Endothelial cell (in vitro differentiated cells): ENCODE measurements around the gene BAG1. TPM values are rescaled to one million over a fixed set of nuclear protein-coding genes. Genes with fewer than 3 reads are reported as not detected.

Source experiments
- DNase-seq: peaks from one replicate; pipeline ENCODE4 v3.0.0; 2021; ENCODE audit warnings: low spot score
- H3K27ac Mint-ChIP-seq: one replicate; pipeline ENCODE4 v1.8.0; 2021; ENCODE audit warnings: mixed read lengths, inconsistent platforms; ENCODE audit not compliant: unreplicated experiment
- H3K27me3 Mint-ChIP-seq: one replicate; pipeline ENCODE4 v1.8.0; 2021; ENCODE audit warnings: mild to moderate bottlenecking, moderate library complexity, mixed read lengths, inconsistent platforms; ENCODE audit not compliant: unreplicated experiment
- H3K36me3 Mint-ChIP-seq: one replicate; pipeline ENCODE4 v1.8.0; 2021; ENCODE audit warnings: mild to moderate bottlenecking, low read depth, mixed read lengths, inconsistent platforms; ENCODE audit not compliant: unreplicated experiment
- H3K4me1 Mint-ChIP-seq: one replicate; pipeline ENCODE4 v1.8.0; 2021; ENCODE audit warnings: mild to moderate bottlenecking, mixed read lengths, inconsistent platforms; ENCODE audit not compliant: unreplicated experiment
- H3K4me3 Mint-ChIP-seq: one replicate; pipeline ENCODE4 v1.8.0; 2021; ENCODE audit warnings: mild to moderate bottlenecking, mixed read lengths, inconsistent platforms; ENCODE audit not compliant: unreplicated experiment
- H3K9me3 Mint-ChIP-seq: one replicate; pipeline ENCODE4 v1.8.0; 2021; ENCODE audit warnings: mixed read lengths, inconsistent platforms; ENCODE audit not compliant: unreplicated experiment
- CTCF ChIP-seq: fragments of 200-600 bp; sonication (generic); IDR thresholded peaks from one replicate; pipeline ENCODE4 v1.5.0; 2021; ENCODE audit warnings: antibody characterized with exemption; ENCODE audit not compliant: unreplicated experiment
- total RNA-seq: library from RNA; stranded (reverse); fragmentation: NEBNext Ultra II Directional; extraction: Animal tissue kit (Norgen Biotek cat#: 25700); gene quantifications from one replicate; pipeline ENCODE4 v1.2.1, GENCODE V29; 2021; ENCODE audit not compliant: unreplicated experiment

BAG1 gene
- total RNA-seq, 1 donor from 2014 or later = 61.5 TPM

- peak overlapping the region; percentile 53 for H3K27ac Mint-ChIP-seq
- peaks cover 2% of the 10 kb centered on the region for H3K27me3 Mint-ChIP-seq
- TF ChIP-seq CTCF = no peak
- no peaks in the 10 kb centered on the region for H3K4me1 Mint-ChIP-seq
- H3K36me3 Mint-ChIP-seq = peaks cover 6% of the 10 kb centered on the region
- H3K9me3 Mint-ChIP-seq = no peaks in the 10 kb centered on the region
- no peak overlapping the region for H3K4me3 Mint-ChIP-seq
- no peak for DNase-seq
These were observed 23.2 kb downstream of the BAG1 start for GRCh38 chr9:33241298-33241697.

GRCh38 chr9:33239921-33240320 is 24.6 kb downstream of the BAG1 start, which contains the start of gene SPINK4:
TSS of gene SPINK4 (plus strand) at chr9:33240167. CDS start at chr9:33240209, 42 bp downstream.
- H3K27me3 Mint-ChIP-seq = peaks cover 2% of the 10 kb centered on the region
- H3K36me3 Mint-ChIP-seq = peaks cover 6% of the 10 kb centered on the region
- peak within 1 kb of the TSS; percentile 53 for H3K27ac Mint-ChIP-seq
- no peaks in the 10 kb centered on the region for H3K4me1 Mint-ChIP-seq
- no peak for DNase-seq
- no peak for TF ChIP-seq CTCF
- H3K4me3 Mint-ChIP-seq = peak within 1 kb of the TSS; percentile 5
- no peaks in the 10 kb centered on the region for H3K9me3 Mint-ChIP-seq

DNA sequence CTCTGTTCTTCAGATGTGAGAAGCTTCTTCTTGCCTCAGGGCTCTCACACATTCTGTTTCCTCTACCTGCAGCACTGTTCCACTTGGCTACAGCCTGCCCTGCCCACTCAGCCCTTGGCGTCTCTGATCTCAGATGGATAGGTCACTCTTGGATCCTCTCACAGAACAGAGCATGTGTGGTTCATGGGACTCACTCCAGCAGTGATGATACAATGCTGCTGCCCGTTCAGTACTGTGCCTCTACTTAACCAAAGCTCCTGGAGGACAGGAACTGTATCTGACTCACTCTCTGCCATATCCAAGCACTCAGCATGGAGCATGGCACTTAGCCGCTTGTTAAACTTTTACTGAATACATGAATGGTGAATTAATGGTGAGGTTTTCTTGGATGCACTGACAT is 27.9 kb downstream of the BAG1 start:
- TF ChIP-seq CTCF = no peak
- Mint-ChIP-seq H3K4me3 (no peak overlapping the region), H3K27me3 (peaks cover 9% of the 10 kb centered on the region), H3K36me3 (peaks cover 10% of the 10 kb centered on the region), H3K27ac (no peak overlapping the region), H3K4me1 (no peaks in the 10 kb centered on the region), H3K9me3 (no peaks in the 10 kb centered on the region)
- no peak for DNase-seq

DNA sequence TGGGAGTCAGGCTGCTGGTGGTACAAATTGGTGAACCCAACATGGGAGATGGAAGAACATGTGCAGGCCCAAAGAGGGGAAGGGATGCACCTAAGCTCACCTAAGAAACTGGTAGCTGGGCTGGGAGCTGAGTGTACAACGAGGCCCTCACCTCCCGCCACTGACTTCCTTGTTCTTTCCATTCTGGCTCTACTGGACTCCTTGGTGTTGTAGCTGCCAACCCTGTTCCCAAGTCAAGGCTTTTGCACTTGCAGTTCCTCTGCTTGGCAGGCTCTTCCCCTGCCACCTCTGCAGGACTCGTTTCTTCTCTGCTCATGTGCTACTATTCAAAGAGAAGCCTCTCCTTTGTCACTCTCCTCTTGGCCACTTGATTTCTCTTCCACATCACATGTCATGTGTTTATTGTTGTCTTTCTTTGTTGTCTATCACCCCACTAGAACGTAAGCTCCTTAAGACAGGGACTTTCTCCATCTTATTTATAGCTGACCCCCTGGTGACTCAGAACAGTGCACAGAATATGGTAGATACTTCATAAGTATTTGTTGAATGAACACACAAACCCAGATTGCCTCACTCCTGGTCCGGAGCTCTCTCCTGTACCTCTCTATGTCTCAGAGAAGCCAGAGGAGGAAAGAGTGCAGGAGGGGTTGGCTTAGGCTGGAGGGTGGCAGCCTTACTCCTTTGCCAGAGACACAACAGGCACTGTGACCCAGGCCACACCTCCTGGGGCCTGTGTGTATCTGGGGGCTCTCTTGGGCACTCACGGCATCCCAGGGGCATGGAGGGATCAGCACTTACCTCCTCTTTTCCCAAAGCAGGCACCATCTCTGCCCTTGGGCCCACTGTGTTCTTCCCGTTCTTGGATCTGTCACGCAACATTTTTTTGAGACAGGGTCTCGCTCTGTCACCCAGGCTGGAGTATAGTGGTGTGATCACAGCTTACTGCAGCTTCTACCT is 29.7 kb downstream of the BAG1 start:
- no peak for TF ChIP-seq CTCF
- Mint-ChIP-seq H3K27me3 (peaks cover 8% of the 10 kb centered on the region), H3K36me3 (peaks cover 4% of the 10 kb centered on the region), H3K9me3 (no peaks in the 10 kb centered on the region), H3K4me3 (no peak overlapping the region), H3K27ac (no peak overlapping the region), H3K4me1 (no peaks in the 10 kb centered on the region)
- DNase-seq = no peak

- H3K27ac Mint-ChIP-seq = no peak overlapping the region
- no peak for DNase-seq
- TF ChIP-seq CTCF = no peak
- H3K4me3 Mint-ChIP-seq = no peak overlapping the region
- no peaks in the 10 kb centered on the region for H3K4me1 Mint-ChIP-seq
- no peaks in the 10 kb centered on the region for H3K9me3 Mint-ChIP-seq
- peaks cover 8% of the 10 kb centered on the region for H3K27me3 Mint-ChIP-seq
- H3K36me3 Mint-ChIP-seq = peaks cover 4% of the 10 kb centered on the region
These were observed 30.7 kb downstream of the BAG1 start for GRCh38 chr9:33233626-33234342.
